B cell (primary cell): ENCODE data around the gene GAK. TPM values are rescaled to one million over a fixed set of nuclear protein-coding genes. Genes with fewer than 3 reads are reported as not detected.

ENCODE experiments used
- ATAC-seq: fragments of 200-7000 bp; cut with Tn5 transposase; one replicate; pipeline ENCODE4 v1.10.0; 2021; ENCODE audit warnings: low read depth, mild to moderate bottlenecking, moderate number of reproducible peaks, moderate library complexity
- CTCF ChIA-PET: fragments of 350-600 bp; sonication (Branson Sonifier 250); formaldehyde crosslinking; loops from one replicate; lab custom pipeline; 2021; ENCODE audit warnings: antibody characterized with exemption, inconsistent platforms; lab: Charles Lee
- POLR2A ChIA-PET: fragments of 350-600 bp; sonication (Branson Sonifier 250); formaldehyde crosslinking; loops from one replicate; lab custom pipeline; 2021; ENCODE audit warnings: antibody characterized with exemption; lab: Charles Lee
- DNase-seq: peaks from one replicate; pipeline ENCODE4 v3.0.0; 2013
- H2AFZ ChIP-seq: 2 replicates; pipeline ENCODE4 v1.6.1; 2012; ENCODE audit warnings: mild to moderate bottlenecking, low read depth, low read length; ENCODE audit not compliant: insufficient read depth, poor library complexity, severe bottlenecking
- H3K27ac ChIP-seq, 2 donors: 1 replicate in 1 of 2; 2 replicates in 1 of 2; pipeline ENCODE4 v1.5.1; 2012 to 2013; ENCODE audit warnings: low read length in 2 of 2, mild to moderate bottlenecking in 2 of 2, moderate library complexity in 1 of 2
- H3K27me3 ChIP-seq, 4 experiments: fragments of 200-600 bp in 1 of 4; sonication (generic) in 1 of 4; replicated peaks in 1 of 4; 1 replicate in 2 of 4; 2 replicates in 2 of 4; pipeline versions ENCODE4 v1.6.1 to v1.7.0; 2013 to 2016; ENCODE audit warnings: low read length in 3 of 4, mild to moderate bottlenecking in 2 of 4, mixed read lengths in 1 of 4, moderate library complexity in 1 of 4; ENCODE audit not compliant: insufficient read depth in 4 of 4, control insufficient read depth in 3 of 4; ENCODE audit errors: control extremely low read depth in 1 of 4
- H3K36me3 ChIP-seq, 2 experiments: replicated peaks in 1 of 2; 1 replicate in 1 of 2; 2 replicates in 1 of 2; pipeline versions ENCODE4 v1.6.1 to v1.7.1; 2013; ENCODE audit warnings: low read length in 1 of 2; ENCODE audit not compliant: insufficient read depth in 2 of 2, control insufficient read depth in 1 of 2; ENCODE audit errors: control extremely low read depth in 1 of 2, extremely low read depth in 1 of 2
- H3K4me1 ChIP-seq, 2 donors: fragments of 200-600 bp in 1 of 2; sonication (generic) in 1 of 2; 1 replicate in 1 of 2; 2 replicates in 1 of 2; pipeline versions ENCODE4 v1.5.1 to v1.6.1; 2013 to 2017; ENCODE audit warnings: low read length in 2 of 2; ENCODE audit not compliant: control insufficient read depth in 2 of 2, insufficient read depth in 2 of 2
- H3K4me2 ChIP-seq: replicated peaks from 2 replicates; pipeline ENCODE3; 2012; ENCODE audit warnings: mild to moderate bottlenecking, low read depth, low read length; ENCODE audit not compliant: poor library complexity, severe bottlenecking
- H3K4me3 ChIP-seq, 5 experiments: fragments of 200-600 bp in 1 of 5; sonication (generic) in 1 of 5; 1 replicate in 3 of 5; 2 replicates in 2 of 5; pipeline versions ENCODE4 v1.5.1 to v1.7.0; 2011 to 2016; ENCODE audit warnings: low read length in 4 of 5, mild to moderate bottlenecking in 4 of 5, low read depth in 2 of 5, control low read depth in 1 of 5, moderate library complexity in 1 of 5; ENCODE audit not compliant: insufficient read depth in 1 of 5; ENCODE audit errors: control extremely low read depth in 1 of 5, extremely low read depth in 1 of 5
- H3K79me2 ChIP-seq: fragments of 200-600 bp; sonication (generic); one replicate; pipeline ENCODE4 v1.6.0; 2016; ENCODE audit warnings: low read length; ENCODE audit not compliant: control insufficient read depth, insufficient read depth
- H3K9ac ChIP-seq: fragments of 200-600 bp; sonication (generic); 2 replicates; pipeline ENCODE4 v1.6.1; 2017; ENCODE audit warnings: mild to moderate bottlenecking, low read length, moderate library complexity
- H3K9me3 ChIP-seq, 3 donors: one replicate each; pipeline versions ENCODE4 v1.6.1 to v1.7.1; 2013; ENCODE audit warnings: low read length in 2 of 3; ENCODE audit not compliant: control insufficient read depth in 2 of 3, insufficient read depth in 1 of 3; ENCODE audit errors: control extremely low read depth in 1 of 3
- H4K20me1 ChIP-seq: 2 replicates; pipeline ENCODE4 v1.6.0; 2012; ENCODE audit warnings: mild to moderate bottlenecking, low read length; ENCODE audit not compliant: insufficient read depth, control insufficient read depth, poor library complexity, severe bottlenecking
- H3K27ac Mint-ChIP-seq: one replicate; pipeline ENCODE4 v1.8.0; 2021; ENCODE audit warnings: mixed read lengths
- H3K27me3 Mint-ChIP-seq: one replicate; pipeline ENCODE4 v1.8.0; 2021; ENCODE audit warnings: mixed read lengths
- H3K4me1 Mint-ChIP-seq: one replicate; pipeline ENCODE4 v1.8.0; 2021; ENCODE audit warnings: mixed read lengths
- H3K4me3 Mint-ChIP-seq: one replicate; pipeline ENCODE4 v1.8.0; 2021; ENCODE audit warnings: mixed read lengths
- H3K9me3 Mint-ChIP-seq: one replicate; pipeline ENCODE4 v1.8.0; 2022; ENCODE audit warnings: mixed read lengths; ENCODE audit not compliant: insufficient read depth
- EZH2 ChIP-seq: IDR thresholded peaks from 2 replicates; pipeline ENCODE4 v1.6.1; 2012; ENCODE audit warnings: borderline replicate concordance, low read depth, mild to moderate bottlenecking, moderate library complexity, low read length; ENCODE audit not compliant: insufficient read depth, poor library complexity, severe bottlenecking
- WGBS: methylation state at CpG from one replicate; pipeline ENCODE4 v1.1.5; 2013; ENCODE audit warnings: missing lambda C conversion rate; ENCODE audit not compliant: insufficient coverage; 5-methylcytosine and 5-hydroxymethylcytosine counted together
- intact Hi-C: fragments of 100-400 bp; cut with micrococcal nuclease; formaldehyde crosslinking; loops from one replicate; pipeline ENCODE4 v1.10.0; 2022
- polyA plus RNA-seq: library from polyadenylated mRNA; depleted of rRNA; stranded (reverse); fragments of >200 nt; gene quantifications from 2 replicates; pipeline ENCODE4 v1.2.3, GENCODE V29; 2012
- total RNA-seq, 2 donors: library from RNA; stranded (reverse); fragments of 120-200 nt in 1 of 2; gene quantifications; 1 replicate in 1 of 2; 2 replicates in 1 of 2; pipeline versions ENCODE4 v1.2.3 to v1.2.4, GENCODE V29; 2013 to 2022
- TF ChIP-seq, protein P1 (sequence below): fragments of 200-600 bp; IDR thresholded peaks from one replicate; pipeline ENCODE4 v1.8.0; 2022; ENCODE audit warnings: antibody characterized with exemption, mild to moderate bottlenecking

The GAK gene
- total and polyA plus RNA-seq, 2 donors (not counting 1 experiment from before 2014, with no cell fraction given), result 113 to 283 TPM

DNA sequence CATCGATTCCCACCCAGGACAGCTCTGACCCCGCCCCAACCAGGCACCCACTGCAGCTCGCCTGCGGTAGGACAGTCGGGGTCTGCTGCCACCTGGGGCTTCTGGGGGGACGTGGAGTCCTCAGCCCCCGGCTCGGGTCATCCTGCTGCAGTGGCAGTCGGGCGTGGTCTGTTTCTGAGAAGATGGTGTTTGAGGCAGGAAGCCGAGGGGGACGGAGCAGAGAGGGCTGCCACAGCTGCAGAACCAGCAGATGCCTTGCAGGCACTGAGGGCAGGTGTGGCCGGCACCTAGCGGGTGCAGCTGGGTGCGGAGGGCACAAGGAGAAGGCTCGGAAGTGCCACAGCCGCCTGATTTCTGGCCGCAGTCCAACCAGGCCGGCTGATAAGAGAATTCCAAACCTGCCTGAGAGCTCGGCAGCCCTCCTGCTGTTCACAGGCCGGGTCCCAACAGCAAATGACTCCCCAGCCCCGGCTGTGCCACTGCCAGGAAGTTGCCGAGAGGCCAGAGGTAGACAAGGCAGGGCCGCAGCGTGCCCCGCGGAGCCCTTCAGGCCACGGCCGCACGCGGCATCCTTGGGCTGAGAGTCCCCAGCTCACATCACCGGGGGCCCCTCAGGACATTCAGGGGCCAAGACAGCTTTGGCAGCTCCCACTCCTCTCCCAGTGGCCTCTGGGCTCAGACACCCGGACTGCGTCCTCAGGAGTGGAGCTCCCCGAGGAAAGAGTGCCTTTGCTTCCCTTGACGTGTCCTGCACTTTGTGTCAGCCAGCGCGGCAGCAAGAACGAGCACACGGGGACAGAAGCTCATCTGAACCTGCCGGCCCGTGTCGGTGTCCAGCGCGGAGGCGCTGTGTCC, 96.7 kb downstream of the GAK start:
- Mint-ChIP-seq H3K9me3 (no peaks in the 10 kb centered on the region), H3K27ac (no peak overlapping the region), H3K4me1 (peaks cover 3% of the 10 kb centered on the region), H3K4me3 (no peak overlapping the region), H3K27me3 (no peaks in the 10 kb centered on the region)
- ATAC-seq (no peak), DNase-seq (no peak)
- Histone ChIP-seq H3K4me1 (peaks cover 0 to 5% of the 10 kb centered on the region in 2 donors), H3K27me3 (peaks cover 0 to 11% (median 0%) of the 10 kb centered on the region in 4 experiments), H3K9ac (no peak overlapping the region), H3K4me3 (no peak overlapping the region), H4K20me1 (no peaks in the 10 kb centered on the region), H3K36me3 (no peaks in the 10 kb centered on the region), H3K9me3 (peaks cover 0 to 59% (median 11%) of the 10 kb centered on the region in 3 donors), H3K79me2 (no peaks in the 10 kb centered on the region), H2AFZ (no peak overlapping the region), H3K4me2 (no peak overlapping the region), H3K27ac (no peak overlapping the region)
- TF ChIP-seq, protein P1, sequence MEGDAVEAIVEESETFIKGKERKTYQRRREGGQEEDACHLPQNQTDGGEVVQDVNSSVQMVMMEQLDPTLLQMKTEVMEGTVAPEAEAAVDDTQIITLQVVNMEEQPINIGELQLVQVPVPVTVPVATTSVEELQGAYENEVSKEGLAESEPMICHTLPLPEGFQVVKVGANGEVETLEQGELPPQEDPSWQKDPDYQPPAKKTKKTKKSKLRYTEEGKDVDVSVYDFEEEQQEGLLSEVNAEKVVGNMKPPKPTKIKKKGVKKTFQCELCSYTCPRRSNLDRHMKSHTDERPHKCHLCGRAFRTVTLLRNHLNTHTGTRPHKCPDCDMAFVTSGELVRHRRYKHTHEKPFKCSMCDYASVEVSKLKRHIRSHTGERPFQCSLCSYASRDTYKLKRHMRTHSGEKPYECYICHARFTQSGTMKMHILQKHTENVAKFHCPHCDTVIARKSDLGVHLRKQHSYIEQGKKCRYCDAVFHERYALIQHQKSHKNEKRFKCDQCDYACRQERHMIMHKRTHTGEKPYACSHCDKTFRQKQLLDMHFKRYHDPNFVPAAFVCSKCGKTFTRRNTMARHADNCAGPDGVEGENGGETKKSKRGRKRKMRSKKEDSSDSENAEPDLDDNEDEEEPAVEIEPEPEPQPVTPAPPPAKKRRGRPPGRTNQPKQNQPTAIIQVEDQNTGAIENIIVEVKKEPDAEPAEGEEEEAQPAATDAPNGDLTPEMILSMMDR, result no peak
- TF ChIP-seq EZH2, result no peak
- WGBS, result 97% methylated on average over 45 of the region's 46 CpGs
- CTCF ChIA-PET, result no interaction called here
- POLR2A ChIA-PET, result no interaction called here
- intact Hi-C loops, result no loop called here
